GM12878 (cell line): ENCODE results near the gene UAP1L1. TPM values are rescaled to one million over a fixed set of nuclear protein-coding genes. Genes with fewer than 3 reads are reported as not detected.

Experiments used
- ATAC-seq: fragments of 200-7000 bp; cut with Tn5 transposase; 3 replicates; pipeline ENCODE4 v1.9.1; 2020; ENCODE audit warnings: mild to moderate bottlenecking, moderate library complexity
- BruUV-seq: library from RNA; stranded (reverse); fragments of 400-500 nt; replicated peaks from 2 replicates; lab custom pipeline; 2021; lab: Mats Ljungman, UMichigan
- CTCF ChIA-PET: fragments of 300-600 bp; sonication (Branson Sonifier 250); formaldehyde crosslinking; extraction: SDS; loops from one replicate; lab custom pipeline; 2021; ENCODE audit warnings: inconsistent platforms; lab: Yijun Ruan, JAX
- POLR2A ChIA-PET: fragments of 350-600 bp; formaldehyde crosslinking; extraction: SDS; loops from one replicate; lab custom pipeline; 2021; ENCODE audit warnings: inconsistent platforms; lab: Charles Lee
- RAD21 ChIA-PET: fragments of 300-600 bp; sonication (Branson Sonifier 250); formaldehyde crosslinking; loops from one replicate; lab custom pipeline; 2023; ENCODE audit warnings: antibody characterized with exemption; ENCODE audit not compliant: unreplicated experiment; lab: Charles Lee
- SMC1A ChIA-PET: fragments of 300-600 bp; sonication (Branson Sonifier 250); formaldehyde crosslinking; loops from one replicate; lab custom pipeline; 2023; ENCODE audit not compliant: unreplicated experiment, uncharacterized antibody; lab: Charles Lee
- DNase-seq: peaks from one replicate; pipeline ENCODE4 v3.0.0-alpha.2; 2011; ENCODE audit warnings: low read depth, low spot score
- FAIRE-seq: peaks from 3 replicates; lab custom pipeline; 2011; peaks lifted over from hg19 to GRCh38; lab: Jason Lieb, UNC
- H2AFZ ChIP-seq: 2 replicates; pipeline ENCODE4 v1.6.0; 2011; ENCODE audit warnings: low read depth, low read length, control low read depth; ENCODE audit not compliant: control insufficient read depth
- H3K27ac ChIP-seq: 2 replicates; pipeline ENCODE4 v1.5.1; 2011; ENCODE audit warnings: control low read depth; ENCODE audit not compliant: control insufficient read depth, insufficient read depth
- H3K27me3 ChIP-seq, 2 experiments: replicated peaks in 1 of 2; 2 replicates each; pipeline versions ENCODE4 v1.6.0 to v1.6.1; 2011; ENCODE audit warnings: low read length in 1 of 2; ENCODE audit not compliant: control insufficient read depth in 2 of 2, insufficient read depth in 2 of 2
- H3K36me3 ChIP-seq, 2 experiments: 2 replicates each; pipeline ENCODE4 v1.5.1; 2011; ENCODE audit warnings: low read length in 1 of 2; ENCODE audit not compliant: control insufficient read depth in 2 of 2, insufficient read depth in 2 of 2
- H3K4me1 ChIP-seq: 2 replicates; pipeline ENCODE4 v1.6.1; 2011; ENCODE audit warnings: mild to moderate bottlenecking, low read length, moderate library complexity, mixed read lengths; ENCODE audit not compliant: control insufficient read depth, insufficient read depth
- H3K4me2 ChIP-seq: 2 replicates; pipeline ENCODE4 v1.6.0; 2011; ENCODE audit warnings: control low read depth; ENCODE audit not compliant: control insufficient read depth, insufficient read depth
- H3K4me3 ChIP-seq: fragments of 200-600 bp; sonication (generic); 2 replicates; pipeline ENCODE4 v1.5.1; 2016
- H3K79me2 ChIP-seq: 2 replicates; pipeline ENCODE4 v1.6.0; 2011; ENCODE audit warnings: low read length; ENCODE audit not compliant: control insufficient read depth, insufficient read depth
- H3K9ac ChIP-seq: 2 replicates; pipeline ENCODE4 v1.8.0; 2011; ENCODE audit warnings: low read length, control low read depth, mixed read lengths; ENCODE audit not compliant: control insufficient read depth, insufficient read depth
- H3K9me3 ChIP-seq: replicated peaks from 3 replicates; pipeline ENCODE4 v1.5.1; 2011; ENCODE audit warnings: mild to moderate bottlenecking, low read length; ENCODE audit not compliant: control insufficient read depth, insufficient read depth
- H4K20me1 ChIP-seq: 2 replicates; pipeline ENCODE4 v1.6.0; 2011; ENCODE audit not compliant: control insufficient read depth, insufficient read depth
- ATF2 ChIP-seq: IDR thresholded peaks from 2 replicates; pipeline ENCODE4 v1.6.1; 2012; ENCODE audit warnings: low read length, inconsistent platforms
- ATF7 ChIP-seq: fragments of 450-650 bp; IDR thresholded peaks from 2 replicates; pipeline ENCODE4 v1.6.1; 2016; ENCODE audit warnings: low read depth, mild to moderate bottlenecking
- CBX5 ChIP-seq: sonication (generic); IDR thresholded peaks from 2 replicates; pipeline ENCODE4 v1.6.1; 2016; ENCODE audit warnings: low read depth, moderate library complexity, mild to moderate bottlenecking, inconsistent platforms
- CREB1 ChIP-seq: IDR thresholded peaks from 2 replicates; pipeline ENCODE4 v1.6.1; 2012; ENCODE audit warnings: low read depth, mild to moderate bottlenecking, inconsistent platforms
- CREM ChIP-seq: IDR thresholded peaks from 2 replicates; pipeline ENCODE4 v1.6.1; 2014; ENCODE audit warnings: antibody characterized with exemption, low read depth
- DPF2 ChIP-seq: fragments of 450-650 bp; IDR thresholded peaks from 2 replicates; pipeline ENCODE4 v1.6.1; 2017; ENCODE audit warnings: mild to moderate bottlenecking
- E2F4 ChIP-seq: IDR thresholded peaks from 2 replicates; pipeline ENCODE4 v1.6.1; 2012; ENCODE audit warnings: low read depth, low read length, improper control_type of control experiment
- ELK1 ChIP-seq: IDR thresholded peaks from 2 replicates; pipeline ENCODE4 v1.6.1; 2012; ENCODE audit warnings: low read depth, low read length, improper control_type of control experiment
- ESRRA ChIP-seq: IDR thresholded peaks from 2 replicates; pipeline ENCODE4 v1.6.1; 2012; ENCODE audit warnings: mild to moderate bottlenecking, low read length, improper control_type of control experiment
- GATAD2B ChIP-seq: fragments of 450-650 bp; conservative IDR thresholded peaks from 2 replicates; pipeline ENCODE4 v1.6.1; 2017; ENCODE audit warnings: low read depth, mild to moderate bottlenecking, moderate library complexity
- HDAC2 ChIP-seq: fragments of 200-600 bp; sonication (generic); IDR thresholded peaks from 2 replicates; pipeline ENCODE4 v1.6.1; 2017
- HDGF ChIP-seq: fragments of 450-650 bp; IDR thresholded peaks from 2 replicates; pipeline ENCODE4 v1.6.1; 2016; ENCODE audit warnings: antibody characterized with exemption
- LARP7 ChIP-seq: fragments of 450-650 bp; IDR thresholded peaks from 2 replicates; pipeline ENCODE4 v1.6.1; 2017; ENCODE audit warnings: mild to moderate bottlenecking
- MEF2B ChIP-seq: fragments of 450-650 bp; IDR thresholded peaks from 2 replicates; pipeline ENCODE4 v1.6.1; 2018; ENCODE audit warnings: mild to moderate bottlenecking, moderate library complexity; ENCODE audit not compliant: partially characterized antibody, poor library complexity, severe bottlenecking
- MXI1 ChIP-seq: fragments of 150-350 bp; IDR thresholded peaks from 2 replicates; pipeline ENCODE4 v1.6.1; 2011; ENCODE audit warnings: low read depth, mild to moderate bottlenecking, inconsistent platforms, low read length, improper control_type of control experiment
- PAX5 ChIP-seq: IDR thresholded peaks from 2 replicates; pipeline ENCODE4 v1.6.1; 2011; ENCODE audit warnings: low read depth, low read length, borderline replicate concordance
- PKNOX1 ChIP-seq: fragments of 450-650 bp; IDR thresholded peaks from 2 replicates; pipeline ENCODE4 v1.6.1; 2016; ENCODE audit warnings: mild to moderate bottlenecking
- POLR2AphosphoS5 ChIP-seq: IDR thresholded peaks from 2 replicates; pipeline ENCODE4 v1.6.1; 2011; ENCODE audit warnings: mild to moderate bottlenecking, low read length, inconsistent platforms
- POU2F2 ChIP-seq: IDR thresholded peaks from 3 replicates; pipeline ENCODE4 v1.6.1; 2011; ENCODE audit warnings: low read depth, mild to moderate bottlenecking, low read length, borderline replicate concordance
- SMAD5 ChIP-seq: IDR thresholded peaks from 2 replicates; pipeline ENCODE4 v1.6.1; 2016; ENCODE audit warnings: antibody characterized with exemption, low read depth
- SP1 ChIP-seq: IDR thresholded peaks from one replicate; pipeline ENCODE4 v1.6.1; 2011; ENCODE audit warnings: low read depth, low read length
- YY1 ChIP-seq: IDR thresholded peaks from 2 replicates; pipeline ENCODE4 v1.6.1; 2011; ENCODE audit warnings: low read depth, mild to moderate bottlenecking, low read length
- WGBS: methylation state at CpG from one replicate; pipeline ENCODE4 v1.1.6; 2016; ENCODE audit warnings: low lambda C conversion rate; ENCODE audit not compliant: insufficient replicate concordance, insufficient coverage; ENCODE audit errors: missing lambda C conversion rate; 5-methylcytosine and 5-hydroxymethylcytosine counted together
- in situ Hi-C: fragments of 300-500 bp; cut with MboI; formaldehyde crosslinking; loops from 9 replicates; pipeline ENCODE4 v1.14.3; 2018; ENCODE audit warnings: mixed read lengths
- intact Hi-C: fragments of 100-400 bp; cut with micrococcal nuclease; formaldehyde crosslinking; loops from one replicate; pipeline ENCODE4 v1.14.2; 2022; ENCODE audit not compliant: unreplicated experiment
- polyA plus RNA-seq, 11 experiments: library from polyadenylated mRNA; depleted of rRNA in 4 of 11; unstranded in 6 of 11; stranded (reverse) in 5 of 11; fragments of >200 nt; fragmentation: Nextera tagmentation in 4 of 11; fragmentation: Illumina TruSeq in 1 of 11; extraction: Ambion mirVana in 4 of 11; extraction: Trizol in 1 of 11; gene quantifications; 1 replicate in 1 of 11; 2 replicates in 10 of 11; pipeline versions ENCODE4 v1.2.1 to v1.2.3, GENCODE V29; 2011 to 2016; ENCODE audit warnings: inconsistent platforms in 2 of 11, missing spikeins in 2 of 11, low read depth in 1 of 11
- total RNA-seq, 4 experiments: library from RNA; depleted of rRNA in 3 of 4; stranded (reverse); fragments of >200 nt in 3 of 4; fragmentation: Illumina TruSeq in 1 of 4; extraction: Trizol in 1 of 4; gene quantifications; 2 replicates each; pipeline versions ENCODE4 v1.2.1 to v1.2.3, GENCODE V29; 2013 to 2021

The UAP1L1 gene
- total and polyA plus RNA-seq, 10 of the 15 experiments (the other 5 are each of a cell fraction or from before 2014, with no cell fraction given) = 0.29 to 15.7 (median 5.8) TPM

GRCh38 chr9:137070906-137071275 is 6.4 kb upstream of the UAP1L1 start:
- DNase-seq (no peak), FAIRE-seq (no peak), ATAC-seq (peak; percentile 32)
- peak overlapping the region; percentile 54 for H2AFZ ChIP-seq
- peak overlapping the region; percentile 98 for H3K4me2 ChIP-seq
- peak overlapping the region; percentile 69 for H3K9ac ChIP-seq
- WGBS = 11% methylated on average over 6 of the region's 6 CpGs
- peaks cover 33% of the 10 kb centered on the region for H3K4me1 ChIP-seq
- no peak for TF ChIP-seq ATF7
- no peak for TF ChIP-seq SP1
- TF ChIP-seq POU2F2 = no peak
- no peak for TF ChIP-seq PKNOX1
- no peak for TF ChIP-seq CREB1
- no peak; the same call in 1 of the 2 replicates for TF ChIP-seq DPF2
- peak; percentile 82 for TF ChIP-seq MEF2B
- no peak for TF ChIP-seq PAX5
- TF ChIP-seq YY1 = no peak
- no peak for TF ChIP-seq ELK1
- TF ChIP-seq E2F4 = no peak
- TF ChIP-seq POLR2AphosphoS5 = no peak
- TF ChIP-seq CBX5 = no peak
- TF ChIP-seq ESRRA = no peak
- TF ChIP-seq CREM = no peak
- TF ChIP-seq MXI1 = no peak
- TF ChIP-seq HDAC2 = no peak
- TF ChIP-seq ATF2 = no peak
- TF ChIP-seq GATAD2B = peak; percentile 9; the same call in 1 of the 2 replicates
- TF ChIP-seq HDGF = peak; percentile 17; the same call in 1 of the 2 replicates
- no peak; the same call in 1 of the 2 replicates for TF ChIP-seq LARP7
- TF ChIP-seq SMAD5 = no peak
- BruUV-seq = no TSS peak
- ChIA-PET SMC1A (interaction anchor here (1.1 to 7.2 kb wide), 5 partner anchors 11 to 36 kb away, joined by 3 to 30 read pairs (median 6); partner anchors contain the start of gene MAN1B1), RAD21 (interaction anchor here (1.0 to 5.0 kb wide), 9 partner anchors 13 to 282 kb away, joined by 4 to 24 read pairs (median 7); partner anchors contain the start of genes FUT7 and MAN1B1), POLR2A (interaction anchor here (0.5 to 3.5 kb wide), 15 partner anchors 12 to 189 kb away, joined by 3 to 22 read pairs (median 4); partner anchors contain the start of genes CYSRT1, MAN1B1, TPRN and TUBB4B), CTCF (interaction anchor here (0.7 to 7.9 kb wide), 12 partner anchors 10 to 278 kb away, joined by 3 to 80 read pairs (median 8); partner anchors contain the start of genes CYSRT1, MAN1B1 and RNF208)
- intact Hi-C loops (no loop called here), in situ Hi-C loops (no loop called here)
- H3K4me3 ChIP-seq = peak overlapping the region; percentile 72; the same call in 1 of the 2 replicates
- peak overlapping the region; percentile 70 for H3K27ac ChIP-seq
- H3K27me3 ChIP-seq = no peaks in the 10 kb centered on the region
- peaks cover 7% of the 10 kb centered on the region for H3K79me2 ChIP-seq
- H3K9me3 ChIP-seq = no peaks in the 10 kb centered on the region
- no peaks in the 10 kb centered on the region; a peak in 1 of 4 replicates for H3K36me3 ChIP-seq
- no peaks in the 10 kb centered on the region for H4K20me1 ChIP-seq
